ENCODE measurements around the gene PSPN.

Gene PSPN

GRCh38 chr19:6325614-6326013 is 50.1 kb downstream of the PSPN start:
- no peak for DNase-seq (ENCODE audit: low read depth in 2 of 2)
